T47D (cell line): ENCODE results near the gene ADGRL1.

Experiments
- DNase-seq, 2 experiments: peaks; one replicate each; pipeline versions ENCODE4 v3.0.0 to v3.0.0-alpha.2; 2011 to 2012; ENCODE audit warnings: low read depth in 1 of 2, low spot score in 1 of 2
- JUND ChIP-seq: IDR thresholded peaks from 2 replicates; pipeline ENCODE4 v1.6.1; 2012; ENCODE audit warnings: low read depth
- in situ Hi-C: cut with HindIII; loops from 2 replicates; pipeline ENCODE4 v1.10.0; 2016; ENCODE audit warnings: low sequenced_read_pairs, low pct_unique_long_range_greater_than_20kb

ADGRL1 gene

DNA sequence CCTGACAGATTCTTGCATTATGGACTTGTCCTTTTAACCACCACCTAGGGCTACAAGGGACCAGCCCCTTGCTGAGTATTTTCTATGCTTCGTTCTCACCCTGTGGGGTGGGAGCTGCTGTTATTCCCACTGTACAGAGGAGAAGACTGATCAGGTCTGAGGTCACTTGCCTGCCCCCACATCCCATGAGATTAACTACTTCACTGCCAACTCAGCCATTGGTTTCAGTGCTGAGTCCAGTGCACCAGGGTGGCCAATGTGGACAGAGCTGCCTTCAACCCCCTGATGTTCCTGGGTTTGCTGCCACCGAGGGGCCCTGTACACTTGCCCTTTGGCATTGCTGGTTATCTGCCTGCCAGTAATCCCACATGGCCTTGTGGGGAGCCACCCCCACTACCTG, 95.3 kb downstream of the ADGRL1 start:
- no peak for TF ChIP-seq JUND
- DNase-seq: no peak
- in situ Hi-C loops: no loop called here

DNA sequence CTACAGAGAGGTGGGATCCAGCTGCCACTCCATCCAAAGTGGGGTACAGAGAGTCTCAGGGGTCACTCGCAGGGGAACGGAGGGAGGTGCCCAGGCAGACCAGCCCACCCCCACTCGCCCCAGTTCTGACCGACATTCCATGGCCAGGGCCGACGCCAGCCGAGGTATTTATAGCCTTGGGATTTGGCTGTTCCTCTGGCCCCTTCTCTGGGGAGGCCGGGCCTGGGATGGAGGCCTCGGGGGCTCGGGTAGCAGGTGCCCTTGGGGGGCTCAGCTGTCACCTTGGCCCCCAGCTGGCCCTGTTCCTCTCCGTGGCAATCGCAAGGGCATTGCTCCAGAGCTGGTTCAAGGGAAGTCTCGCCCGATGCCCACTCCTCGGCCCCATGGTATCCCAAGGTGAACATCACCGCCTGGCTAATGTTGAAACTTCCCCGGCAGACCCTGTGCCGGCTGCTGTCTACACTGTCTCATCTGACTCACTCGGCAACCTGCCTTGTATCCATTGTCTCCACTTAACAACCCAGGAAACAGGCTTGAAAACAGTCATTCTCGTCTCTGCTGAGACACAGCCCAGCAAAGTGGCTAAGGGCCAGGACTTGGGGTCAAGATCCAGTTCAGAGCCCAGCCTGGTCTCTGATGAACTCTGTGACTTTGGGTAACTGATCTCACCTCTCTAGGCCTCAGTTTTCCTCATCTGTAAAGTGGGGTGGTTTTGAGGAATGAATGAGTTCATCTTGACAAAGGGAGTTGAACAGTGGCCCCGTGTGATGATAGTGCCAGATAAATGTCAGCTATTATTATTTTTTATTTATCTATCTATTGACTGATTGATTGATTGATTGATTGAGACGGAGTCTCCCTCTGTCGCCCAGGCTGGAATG, 98.1 kb downstream of the ADGRL1 start:
- DNase-seq: no peak
- TF ChIP-seq JUND: no peak
- in situ Hi-C loops: no loop called here

DNA sequence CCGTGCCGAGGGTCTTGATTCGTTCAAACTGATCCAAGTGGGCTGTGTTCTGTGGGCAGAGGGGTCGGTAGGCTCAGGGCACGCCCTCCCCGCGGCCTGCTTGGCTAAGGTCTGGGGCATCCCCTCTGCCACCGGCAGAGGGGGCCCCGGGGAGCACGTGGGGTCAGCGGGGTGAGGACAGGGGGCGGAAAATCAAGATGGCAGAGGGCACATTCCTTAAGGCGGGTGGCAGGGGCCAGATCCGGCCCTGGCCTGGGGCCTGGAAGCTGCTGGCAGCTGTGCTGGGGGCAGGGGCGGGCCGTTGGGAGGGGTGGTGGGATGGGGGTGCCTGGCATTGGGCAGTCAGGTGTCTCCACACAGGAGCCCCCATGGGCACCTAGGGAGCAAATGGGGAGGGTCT, 99.1 kb downstream of the ADGRL1 start:
- DNase-seq: no peak
- in situ Hi-C loops: no loop called here
- TF ChIP-seq JUND: no peak

DNA sequence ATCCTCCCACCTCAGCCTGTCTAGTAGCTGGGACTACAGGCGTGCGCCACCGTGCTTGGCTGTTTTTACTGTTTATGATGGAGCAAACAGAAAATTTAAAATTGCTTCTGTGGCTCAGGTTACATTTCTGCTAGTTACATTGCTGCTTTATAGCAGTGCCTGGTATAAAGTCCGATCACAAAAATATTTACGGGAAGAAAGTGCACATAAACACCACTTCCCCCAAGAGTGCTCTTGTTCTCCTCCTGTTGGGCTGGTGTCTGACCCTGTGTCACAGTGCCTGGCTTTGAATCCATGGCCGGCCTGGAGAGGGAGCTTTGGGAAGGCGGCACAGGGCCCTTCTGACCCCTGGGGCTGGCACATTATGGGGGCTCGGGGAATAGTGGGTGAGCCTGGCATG, 100.3 kb downstream of the ADGRL1 start:
- TF ChIP-seq JUND: no peak
- DNase-seq: no peak
- in situ Hi-C loops: no loop called here

DNA sequence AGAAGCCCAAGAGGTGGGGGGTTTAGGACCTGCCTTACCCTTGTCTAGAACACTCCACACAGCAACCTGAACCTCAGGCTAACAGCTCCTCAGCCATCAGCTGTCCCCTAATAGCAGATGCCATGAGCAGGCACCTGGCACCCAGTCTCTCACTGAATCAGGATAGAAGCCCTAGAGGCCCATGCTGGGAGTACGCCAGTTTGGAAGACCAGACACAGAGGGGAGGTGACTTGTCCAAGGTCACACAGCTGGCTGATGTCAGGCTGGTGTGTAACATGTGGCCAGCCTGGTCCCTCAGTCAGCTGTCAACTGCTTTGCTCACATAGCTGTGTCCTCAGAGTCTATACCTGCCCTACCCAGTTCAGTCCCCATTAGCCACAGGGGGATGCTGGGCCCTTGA, 102.7 kb downstream of the ADGRL1 start:
- TF ChIP-seq JUND: no peak
- no peak for DNase-seq
- in situ Hi-C loops: no loop called here

DNA sequence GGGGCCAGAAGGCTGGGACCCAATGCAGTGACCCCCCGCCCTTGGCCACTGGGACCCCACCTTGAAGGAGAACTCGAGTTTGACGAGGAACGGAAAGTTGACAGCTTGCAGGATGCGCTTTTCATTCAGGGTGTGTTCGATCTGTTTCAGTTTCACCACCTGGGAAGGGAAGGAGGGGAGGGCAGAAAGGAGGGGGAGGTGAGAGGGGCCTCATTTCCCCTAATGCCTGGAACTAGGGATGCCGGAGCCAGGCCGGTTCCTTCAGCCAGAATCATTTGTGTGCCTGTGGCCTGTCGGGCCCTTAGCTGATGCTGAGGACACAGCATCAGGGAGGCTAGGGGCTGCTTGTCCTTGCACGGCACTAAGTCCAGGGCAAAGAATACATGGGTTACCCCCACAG, 103.2 kb downstream of the ADGRL1 start:
- in situ Hi-C loops: no loop called here
- DNase-seq: no peak
- TF ChIP-seq JUND: no peak

DNA sequence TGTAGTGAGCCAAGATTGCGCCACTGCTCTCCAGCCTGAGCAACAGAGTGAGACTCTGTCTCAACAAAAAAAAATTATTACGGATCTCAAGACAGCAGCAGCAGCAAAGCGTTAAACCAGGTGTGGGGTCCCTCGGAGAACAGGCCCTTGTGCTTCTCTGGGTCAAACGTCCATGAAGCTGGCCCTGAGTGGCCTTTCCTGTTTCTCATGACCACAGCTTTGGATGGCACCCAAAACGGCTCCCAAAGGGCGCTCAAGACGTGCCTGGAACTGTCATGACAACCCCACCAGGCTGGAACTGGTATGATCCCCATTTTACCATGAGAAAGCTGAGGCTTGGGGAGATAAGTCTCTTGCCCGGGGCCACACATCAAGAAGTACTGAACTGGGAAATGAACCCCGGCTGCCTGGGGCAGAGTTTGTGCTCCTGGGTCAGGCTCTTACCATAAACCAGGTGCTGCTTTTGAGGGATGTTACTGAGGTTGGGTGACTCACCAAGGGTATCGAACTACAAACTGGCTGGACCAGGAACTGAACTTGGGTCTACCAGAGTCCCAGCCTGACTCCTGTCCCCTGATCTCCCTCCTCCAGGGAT, 103.8 kb downstream of the ADGRL1 start:
- no peak for TF ChIP-seq JUND
- no peak for DNase-seq
- in situ Hi-C loops: no loop called here

DNA sequence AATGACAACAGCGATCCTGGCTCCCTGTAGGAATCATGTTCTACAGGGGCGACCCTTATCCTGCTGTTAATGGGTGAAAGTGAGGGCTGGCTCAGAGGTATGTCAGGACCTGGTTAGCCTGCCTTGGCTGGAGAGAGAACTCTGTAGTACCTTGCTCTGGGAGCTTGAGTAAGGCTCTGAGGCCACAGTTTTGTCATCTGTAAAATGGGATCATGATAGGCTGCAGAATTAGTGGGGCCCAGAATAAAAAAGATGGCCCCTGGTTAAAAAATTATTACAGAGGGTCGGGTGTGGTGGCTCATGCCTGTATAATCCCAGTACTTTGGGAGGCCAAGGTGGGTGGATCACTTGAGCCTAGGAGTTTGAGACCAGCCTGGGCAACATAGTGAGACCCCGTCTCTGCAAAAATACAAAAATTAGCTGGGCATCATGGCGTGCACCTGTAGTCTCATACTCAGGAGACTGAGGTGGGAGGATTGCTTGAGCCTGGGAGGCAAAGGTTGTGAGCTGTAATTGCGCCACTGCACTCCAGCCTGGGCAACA, 104.9 kb downstream of the ADGRL1 start:
- DNase-seq: no peak
- in situ Hi-C loops: no loop called here
- no peak for TF ChIP-seq JUND
